ENCODE measurements around the gene PLG. TPM values are rescaled to one million over a fixed set of nuclear protein-coding genes. Genes with fewer than 3 reads are reported as not detected.
"Not testable (repeated sequence)": the region's sequence is repeated elsewhere in the genome, so short reads cannot be mapped to it uniquely, and the experiment has no call there.

The PLG gene
- total RNA-seq, 1 experiment from 2014 or later = 0.57 TPM

DNA sequence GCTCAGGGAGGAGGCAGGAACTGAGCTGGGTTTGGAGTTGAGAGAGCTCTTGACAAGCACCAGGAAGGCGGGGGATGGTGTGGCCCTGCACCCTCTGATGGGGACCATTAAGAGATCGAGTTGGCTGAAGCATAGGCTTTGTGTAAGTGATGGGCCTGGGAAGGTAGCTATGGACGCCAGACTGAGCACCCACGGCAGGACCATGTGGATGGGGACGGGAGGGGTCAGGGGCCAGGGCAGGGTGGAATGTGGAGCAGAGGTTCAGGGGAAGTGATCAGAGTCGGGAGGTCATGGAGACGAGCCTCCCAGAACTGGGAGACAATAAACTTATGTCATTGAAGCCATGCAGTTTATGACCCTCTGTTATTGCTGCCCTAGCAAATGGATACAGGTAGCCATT lies 81.7 kb downstream of the PLG start:
- intact Hi-C loops (cut with micrococcal nuclease; ENCODE audit: unreplicated experiment) = no loop called here
- H3K4me1 ChIP-seq (ENCODE audit: control insufficient read depth, insufficient read depth, low read length) = no peaks in the 10 kb centered on the region
- H3K36me3 ChIP-seq (ENCODE audit: control insufficient read depth, insufficient read depth, low read length) = no peaks in the 10 kb centered on the region
- ATAC-seq = no peak
- no peaks in the 10 kb centered on the region; the same call in 1 of the 2 replicates for H3K9me3 ChIP-seq (ENCODE audit: control insufficient read depth, insufficient read depth, low read depth, low read length)
- H3K27me3 ChIP-seq (ENCODE audit: control insufficient read depth, insufficient read depth, low read length) = no peaks in the 10 kb centered on the region
- no peak for DNase-seq (ENCODE audit: low read depth, low spot score)
- in situ Hi-C loops (cut with HindIII; ENCODE audit: low pct_unique_long_range_greater_than_20kb, low sequenced_read_pairs) = no loop called here
- TF ChIP-seq POLR2AphosphoS5 (IDR thresholded peaks at IDR 0.05; ENCODE audit: low read depth, low read length) = no peak
- no peak for TF ChIP-seq TCF7L2 (IDR thresholded peaks at IDR 0.05; ENCODE audit: low read depth, low read length)
- TF ChIP-seq, protein P1, sequence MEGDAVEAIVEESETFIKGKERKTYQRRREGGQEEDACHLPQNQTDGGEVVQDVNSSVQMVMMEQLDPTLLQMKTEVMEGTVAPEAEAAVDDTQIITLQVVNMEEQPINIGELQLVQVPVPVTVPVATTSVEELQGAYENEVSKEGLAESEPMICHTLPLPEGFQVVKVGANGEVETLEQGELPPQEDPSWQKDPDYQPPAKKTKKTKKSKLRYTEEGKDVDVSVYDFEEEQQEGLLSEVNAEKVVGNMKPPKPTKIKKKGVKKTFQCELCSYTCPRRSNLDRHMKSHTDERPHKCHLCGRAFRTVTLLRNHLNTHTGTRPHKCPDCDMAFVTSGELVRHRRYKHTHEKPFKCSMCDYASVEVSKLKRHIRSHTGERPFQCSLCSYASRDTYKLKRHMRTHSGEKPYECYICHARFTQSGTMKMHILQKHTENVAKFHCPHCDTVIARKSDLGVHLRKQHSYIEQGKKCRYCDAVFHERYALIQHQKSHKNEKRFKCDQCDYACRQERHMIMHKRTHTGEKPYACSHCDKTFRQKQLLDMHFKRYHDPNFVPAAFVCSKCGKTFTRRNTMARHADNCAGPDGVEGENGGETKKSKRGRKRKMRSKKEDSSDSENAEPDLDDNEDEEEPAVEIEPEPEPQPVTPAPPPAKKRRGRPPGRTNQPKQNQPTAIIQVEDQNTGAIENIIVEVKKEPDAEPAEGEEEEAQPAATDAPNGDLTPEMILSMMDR (IDR thresholded peaks at IDR 0.05) = no peak
- TF ChIP-seq, protein P2, sequence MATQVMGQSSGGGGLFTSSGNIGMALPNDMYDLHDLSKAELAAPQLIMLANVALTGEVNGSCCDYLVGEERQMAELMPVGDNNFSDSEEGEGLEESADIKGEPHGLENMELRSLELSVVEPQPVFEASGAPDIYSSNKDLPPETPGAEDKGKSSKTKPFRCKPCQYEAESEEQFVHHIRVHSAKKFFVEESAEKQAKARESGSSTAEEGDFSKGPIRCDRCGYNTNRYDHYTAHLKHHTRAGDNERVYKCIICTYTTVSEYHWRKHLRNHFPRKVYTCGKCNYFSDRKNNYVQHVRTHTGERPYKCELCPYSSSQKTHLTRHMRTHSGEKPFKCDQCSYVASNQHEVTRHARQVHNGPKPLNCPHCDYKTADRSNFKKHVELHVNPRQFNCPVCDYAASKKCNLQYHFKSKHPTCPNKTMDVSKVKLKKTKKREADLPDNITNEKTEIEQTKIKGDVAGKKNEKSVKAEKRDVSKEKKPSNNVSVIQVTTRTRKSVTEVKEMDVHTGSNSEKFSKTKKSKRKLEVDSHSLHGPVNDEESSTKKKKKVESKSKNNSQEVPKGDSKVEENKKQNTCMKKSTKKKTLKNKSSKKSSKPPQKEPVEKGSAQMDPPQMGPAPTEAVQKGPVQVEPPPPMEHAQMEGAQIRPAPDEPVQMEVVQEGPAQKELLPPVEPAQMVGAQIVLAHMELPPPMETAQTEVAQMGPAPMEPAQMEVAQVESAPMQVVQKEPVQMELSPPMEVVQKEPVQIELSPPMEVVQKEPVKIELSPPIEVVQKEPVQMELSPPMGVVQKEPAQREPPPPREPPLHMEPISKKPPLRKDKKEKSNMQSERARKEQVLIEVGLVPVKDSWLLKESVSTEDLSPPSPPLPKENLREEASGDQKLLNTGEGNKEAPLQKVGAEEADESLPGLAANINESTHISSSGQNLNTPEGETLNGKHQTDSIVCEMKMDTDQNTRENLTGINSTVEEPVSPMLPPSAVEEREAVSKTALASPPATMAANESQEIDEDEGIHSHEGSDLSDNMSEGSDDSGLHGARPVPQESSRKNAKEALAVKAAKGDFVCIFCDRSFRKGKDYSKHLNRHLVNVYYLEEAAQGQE (IDR thresholded peaks at IDR 0.05; ENCODE audit: insufficient read depth in 1 of 2, low read depth in 2 of 2, low read length in 1 of 2) = no peak
- TF ChIP-seq SIN3A (IDR thresholded peaks at IDR 0.05; ENCODE audit: borderline replicate concordance, insufficient read depth, low read depth, low read length) = no peak
- no TSS peak for BruUV-seq (replicated peaks)
- ChIA-PET CTCF (no interaction called here), POLR2A (no interaction called here)
- H3K4me3 ChIP-seq (ENCODE audit: low read depth in 2 of 2, low read length in 2 of 2) = no peak overlapping the region
- no peak overlapping the region for H3K27ac ChIP-seq (ENCODE audit: low read length)

DNA sequence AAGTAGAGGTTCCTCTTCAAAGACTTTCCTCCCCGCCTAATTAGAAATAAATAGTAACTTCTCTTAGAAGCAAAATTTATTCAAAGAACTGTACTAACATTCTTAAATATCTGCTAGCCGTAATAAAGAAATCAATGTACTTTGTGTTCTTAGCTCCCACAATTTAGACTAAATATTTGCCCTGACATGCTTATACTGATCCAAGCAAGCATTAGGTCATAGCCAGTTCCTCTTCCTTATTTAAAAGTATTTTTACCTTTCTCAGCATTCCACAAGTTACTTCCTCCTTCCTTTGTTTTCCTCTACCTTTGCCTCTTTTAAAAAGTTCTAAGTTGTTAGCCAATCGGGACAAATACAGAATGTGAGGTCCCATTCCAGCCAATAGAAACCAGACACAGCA lies 86.1 kb downstream of the PLG start:
- POLR2A ChIA-PET; CTCF ChIA-PET; H3K27me3 ChIP-seq (ENCODE audit: control insufficient read depth, insufficient read depth, low read length); BruUV-seq (replicated peaks); H3K9me3 ChIP-seq (ENCODE audit: control insufficient read depth, insufficient read depth, low read depth, low read length); in situ Hi-C loops (cut with HindIII; ENCODE audit: low pct_unique_long_range_greater_than_20kb, low sequenced_read_pairs); H3K27ac ChIP-seq (ENCODE audit: low read length); intact Hi-C loops (cut with micrococcal nuclease; ENCODE audit: unreplicated experiment); DNase-seq (ENCODE audit: low read depth, low spot score); H3K4me3 ChIP-seq (ENCODE audit: low read depth in 2 of 2, low read length in 2 of 2); ATAC-seq; H3K36me3 ChIP-seq (ENCODE audit: control insufficient read depth, insufficient read depth, low read length): not testable (repeated sequence)
- H3K4me1 ChIP-seq (ENCODE audit: control insufficient read depth, insufficient read depth, low read length) = peaks cover 10% of the 10 kb centered on the region

DNA sequence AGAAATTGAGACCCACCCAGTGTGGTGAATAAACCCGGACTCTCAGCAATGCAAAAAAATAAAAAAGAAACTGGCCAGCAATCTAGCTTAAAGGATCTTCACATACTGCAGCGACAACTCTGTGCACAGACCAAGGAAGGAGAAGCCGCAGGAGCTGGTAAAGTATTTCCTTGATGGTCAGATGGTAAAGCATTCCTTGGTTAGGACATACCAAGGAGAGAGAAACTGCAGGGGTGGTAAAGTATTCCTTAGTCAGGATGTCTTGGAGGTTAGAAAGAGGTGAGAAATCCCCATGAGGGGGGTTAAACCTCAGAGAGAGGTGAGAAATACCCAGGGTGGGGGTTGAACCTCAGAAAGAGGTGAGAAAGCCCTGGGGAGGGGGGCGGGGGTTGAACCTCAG lies 86.8 kb downstream of the PLG start:
- BruUV-seq (replicated peaks) = no TSS peak
- CTCF ChIA-PET = no interaction called here
- peaks cover 10% of the 10 kb centered on the region for H3K4me1 ChIP-seq (ENCODE audit: control insufficient read depth, insufficient read depth, low read length)
- intact Hi-C loops (cut with micrococcal nuclease; ENCODE audit: unreplicated experiment) (no loop called here), in situ Hi-C loops (cut with HindIII; ENCODE audit: low pct_unique_long_range_greater_than_20kb, low sequenced_read_pairs) (no loop called here)
- peaks cover 4% of the 10 kb centered on the region; the same call in 1 of the 2 replicates for H3K9me3 ChIP-seq (ENCODE audit: control insufficient read depth, insufficient read depth, low read depth, low read length)
- ATAC-seq (no peak), DNase-seq (ENCODE audit: low read depth, low spot score) (no peak)
- no peak overlapping the region for H3K4me3 ChIP-seq (ENCODE audit: low read depth in 2 of 2, low read length in 2 of 2)
- no peaks in the 10 kb centered on the region for H3K27me3 ChIP-seq (ENCODE audit: control insufficient read depth, insufficient read depth, low read length)
- POLR2A ChIA-PET = no interaction called here
- no peak overlapping the region for H3K27ac ChIP-seq (ENCODE audit: low read length)
- TF ChIP-seq POLR2AphosphoS5 (IDR thresholded peaks at IDR 0.05; ENCODE audit: low read depth, low read length) (no peak), TCF7L2 (IDR thresholded peaks at IDR 0.05; ENCODE audit: low read depth, low read length) (no peak), SIN3A (IDR thresholded peaks at IDR 0.05; ENCODE audit: borderline replicate concordance, insufficient read depth, low read depth, low read length) (no peak)
- TF ChIP-seq, protein P2 (IDR thresholded peaks at IDR 0.05; ENCODE audit: insufficient read depth in 1 of 2, low read depth in 2 of 2, low read length in 1 of 2) = no peak
- TF ChIP-seq, protein P1 (IDR thresholded peaks at IDR 0.05) = no peak
- no peaks in the 10 kb centered on the region for H3K36me3 ChIP-seq (ENCODE audit: control insufficient read depth, insufficient read depth, low read length)

Measured in Panc1 (cell line).